NB4 (cell line): Measurements from ENCODE around the gene RPL22.
"Not testable (repeated sequence)": the region's sequence is repeated elsewhere in the genome, so short reads cannot be mapped to it uniquely, and the experiment has no call there.

Source experiments
- DNase-seq: peaks from one replicate; pipeline ENCODE4 v3.0.0; 2010; ENCODE audit warnings: low read depth
- H3K4me3 ChIP-seq: one replicate; pipeline ENCODE4 v1.5.1; 2011; ENCODE audit warnings: mild to moderate bottlenecking, low read depth, low read length, moderate library complexity
- CTCF ChIP-seq: IDR thresholded peaks from one replicate; pipeline ENCODE4 v1.5.1; 2012; ENCODE audit warnings: low read depth, low read length
- MAX ChIP-seq: IDR thresholded peaks from 2 replicates; pipeline ENCODE4 v1.6.1; 2011; ENCODE audit warnings: low read depth, low read length
- MYC ChIP-seq: IDR thresholded peaks from 2 replicates; pipeline ENCODE4 v1.6.1; 2011; ENCODE audit warnings: low read depth, low read length
- POLR2A ChIP-seq: IDR thresholded peaks from 2 replicates; pipeline ENCODE4 v1.6.1; 2011; ENCODE audit warnings: mild to moderate bottlenecking; ENCODE audit not compliant: insufficient read length; ENCODE audit errors: extremely low read depth

The RPL22 gene

DNA sequence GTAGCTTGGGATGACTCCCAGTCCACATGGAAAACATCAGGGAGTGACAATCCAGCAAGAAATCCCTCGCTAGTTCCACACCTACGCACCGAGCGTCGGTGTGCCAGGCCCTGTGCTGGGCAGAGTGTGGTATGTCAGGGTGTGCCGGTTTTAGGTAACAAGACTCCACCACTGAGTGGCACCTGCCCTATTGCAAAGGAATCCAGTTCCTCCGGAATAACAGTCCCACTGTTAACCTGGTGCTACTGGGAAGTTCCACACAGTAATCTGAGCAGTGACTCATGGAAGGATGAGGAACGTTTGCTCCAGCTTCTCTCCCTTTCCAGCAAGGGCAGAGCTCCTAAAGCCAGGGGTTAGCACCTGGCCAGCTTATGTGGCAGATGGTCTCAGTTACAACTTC lies 20.8 kb upstream of the RPL22 start:
- H3K4me3 ChIP-seq = no peak overlapping the region
- DNase-seq = no peak
- TF ChIP-seq MYC = no peak
- TF ChIP-seq CTCF = no peak
- no peak for TF ChIP-seq MAX
- TF ChIP-seq POLR2A = no peak

- DNase-seq, H3K4me3 ChIP-seq: not testable (repeated sequence)
Observed at GRCh38 chr1:6219641-6220040, 20.2 kb upstream of the RPL22 start.

GRCh38 chr1:6218375-6219164 lies 19.2 kb upstream of the RPL22 start:
- TF ChIP-seq CTCF = no peak
- no peak for TF ChIP-seq MAX
- TF ChIP-seq POLR2A = no peak
- TF ChIP-seq MYC = no peak
- no peak overlapping the region for H3K4me3 ChIP-seq
- no peak for DNase-seq

GRCh38 chr1:6212193-6212959 lies 13.0 kb upstream of the RPL22 start:
- TF ChIP-seq CTCF = no peak
- TF ChIP-seq MAX = no peak; the same call in 1 of the 2 replicates
- TF ChIP-seq MYC = no peak
- TF ChIP-seq POLR2A = no peak
- H3K4me3 ChIP-seq = no peak overlapping the region
- DNase-seq = peak; percentile 63

DNA sequence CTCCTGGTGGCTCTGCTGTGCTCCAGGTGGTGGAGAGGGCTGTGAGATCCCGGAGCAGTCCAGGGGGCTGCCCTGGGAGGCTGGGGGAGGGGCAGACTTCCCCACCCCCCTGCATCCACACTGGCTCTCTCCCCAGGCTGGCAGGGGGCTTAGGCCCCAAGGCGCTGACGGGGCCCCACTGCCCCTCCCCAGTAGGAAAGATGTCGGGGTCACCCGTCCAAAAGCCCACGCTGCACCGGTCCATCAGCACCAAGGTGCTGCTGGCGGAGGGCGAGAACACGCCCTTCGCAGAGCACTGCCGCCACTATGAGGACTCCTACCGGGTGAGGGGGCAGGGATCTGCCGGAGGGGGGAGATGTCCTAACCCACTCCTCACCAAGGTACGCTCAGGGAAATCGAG lies 12.3 kb upstream of the RPL22 start:
- TF ChIP-seq MYC = no peak
- TF ChIP-seq MAX = no peak
- TF ChIP-seq POLR2A = no peak
- no peak for TF ChIP-seq CTCF
- DNase-seq = no peak
- no peak overlapping the region for H3K4me3 ChIP-seq

GRCh38 chr1:6210591-6211355 lies 11.4 kb upstream of the RPL22 start:
- no peak for DNase-seq
- H3K4me3 ChIP-seq = no peak overlapping the region
- TF ChIP-seq POLR2A (no peak), MAX (no peak), CTCF (no peak), MYC (no peak)
